HG03432 (cell line): Measurements from ENCODE around the gene ADCY2.

ENCODE experiments used
- ATAC-seq: cut with Tn5 transposase; IDR thresholded peaks from one replicate; pipeline ENCODE4 v1.9.1; 2021; ENCODE audit warnings: mild to moderate bottlenecking, moderate library complexity; ENCODE audit not compliant: unreplicated experiment

The ADCY2 gene

DNA sequence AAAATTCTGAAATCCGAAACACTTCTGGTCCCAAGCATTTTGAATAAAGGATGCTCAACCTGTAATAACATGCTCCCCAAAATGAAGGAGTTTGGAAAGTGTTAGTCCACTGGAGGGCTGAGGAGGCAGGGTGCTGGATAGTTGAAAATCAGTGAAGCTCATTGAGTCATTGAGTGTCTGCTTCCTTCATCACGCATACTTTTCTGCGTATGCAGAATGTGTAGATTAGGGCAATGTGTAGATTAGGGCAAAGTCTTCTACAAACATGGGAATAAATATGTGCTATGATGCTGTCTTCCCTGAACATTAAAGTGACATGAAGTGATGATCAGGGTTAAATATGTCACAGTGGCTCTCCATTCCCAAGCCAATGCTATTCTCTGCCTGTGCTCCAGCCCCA is 261.2 kb downstream of the ADCY2 start:
- no peak for ATAC-seq

DNA sequence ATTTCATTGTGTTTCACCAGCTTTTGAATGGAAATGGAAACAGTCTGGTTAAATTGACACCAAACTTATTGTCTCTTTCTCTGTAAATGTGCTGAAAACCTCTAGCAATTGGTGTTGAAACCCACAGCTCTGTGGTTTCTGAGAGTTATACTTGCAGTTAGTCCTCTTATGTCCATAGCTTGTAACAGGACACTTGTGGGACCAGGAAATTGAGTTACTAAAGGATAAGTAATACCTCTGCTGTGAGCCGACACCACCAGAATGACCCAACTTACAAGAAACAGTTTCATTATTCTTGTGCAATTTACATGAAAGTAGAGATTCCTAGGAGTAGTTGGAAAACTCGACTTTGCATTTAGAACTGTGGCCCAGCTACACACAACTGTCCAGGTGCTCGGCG is 263.5 kb downstream of the ADCY2 start:
- no peak for ATAC-seq

DNA sequence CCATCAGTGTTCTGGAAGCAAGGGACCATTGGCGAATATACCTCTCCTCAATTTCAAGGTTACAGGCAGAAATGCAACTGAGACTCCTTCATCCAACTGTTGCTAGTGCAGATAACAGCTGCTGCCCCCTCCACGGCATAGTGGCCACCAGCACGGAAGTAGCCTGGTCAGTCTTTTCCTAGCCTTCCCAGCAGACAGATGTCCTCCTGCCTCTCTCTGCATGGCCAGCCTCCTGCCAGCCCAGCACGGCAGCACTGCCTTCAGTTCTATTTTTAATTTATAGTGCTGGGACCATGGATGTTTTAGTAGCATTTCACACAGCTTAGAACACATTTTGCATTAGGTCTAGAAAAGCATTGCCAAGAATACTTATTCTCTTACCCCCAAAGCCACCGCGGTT is 266.4 kb downstream of the ADCY2 start:
- no peak for ATAC-seq

DNA sequence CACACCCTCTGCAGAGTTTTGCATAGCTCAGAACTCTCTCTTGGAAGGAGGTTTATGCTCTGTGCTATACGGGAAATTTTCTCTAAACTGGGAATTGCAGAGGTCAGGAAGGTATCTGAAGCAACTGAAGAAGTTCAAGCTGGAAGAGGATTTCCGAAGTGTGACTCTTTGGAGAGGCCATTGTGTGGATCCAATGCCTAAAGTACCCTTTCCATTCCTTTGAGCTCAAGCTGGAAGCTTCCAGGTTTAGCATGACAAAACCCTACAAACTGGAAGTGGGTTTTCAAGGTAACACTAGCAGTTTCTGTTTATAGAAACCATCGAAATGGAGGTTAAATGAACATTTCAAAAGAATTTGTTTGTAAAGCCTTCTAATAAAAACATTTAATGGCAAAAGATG is 267.9 kb downstream of the ADCY2 start:
- ATAC-seq = no peak

DNA sequence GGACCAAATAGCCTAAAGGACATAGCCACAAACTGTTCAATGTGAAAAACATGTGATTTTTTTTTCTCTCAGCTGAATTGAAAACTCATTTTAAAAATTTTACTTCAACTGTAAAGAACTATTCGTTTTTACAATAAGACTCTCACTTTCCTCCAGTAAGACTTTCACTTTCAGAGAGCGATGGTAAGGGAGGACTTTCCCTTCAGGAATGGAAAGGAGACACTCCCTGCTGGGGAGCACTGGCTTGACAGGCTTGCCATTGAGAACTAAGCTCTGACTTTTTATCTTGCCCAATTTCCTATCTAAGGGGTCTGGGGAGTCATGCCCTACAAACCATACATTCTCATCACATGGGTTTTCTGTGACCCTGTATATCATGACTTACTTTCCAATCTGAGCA is 268.3 kb downstream of the ADCY2 start:
- no peak for ATAC-seq

DNA sequence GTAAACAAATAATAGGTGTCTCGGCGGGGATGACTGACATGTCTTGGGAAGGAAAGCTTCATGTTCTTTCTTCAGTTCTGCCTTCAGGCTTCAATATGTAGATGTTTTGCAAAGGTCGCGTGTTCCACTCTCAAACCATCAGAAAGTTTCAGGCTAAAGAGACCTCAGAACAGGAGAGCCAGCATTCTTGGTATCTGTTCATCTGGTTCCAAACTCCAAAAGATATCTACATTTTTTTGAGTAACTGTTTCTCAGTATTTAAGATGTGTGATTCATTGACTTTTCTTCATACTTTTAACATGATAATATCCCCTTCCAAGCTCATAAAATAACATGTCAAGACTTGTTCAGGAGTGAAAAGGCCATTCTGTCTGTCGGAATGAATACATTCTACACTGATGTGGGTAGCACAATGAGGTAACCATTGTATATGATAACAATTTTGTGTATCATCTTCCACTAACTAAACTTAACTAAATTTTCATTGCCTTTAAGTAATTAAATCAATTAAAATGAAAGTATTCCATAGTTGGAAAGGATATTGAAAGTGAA is 271.4 kb downstream of the ADCY2 start:
- ATAC-seq = no peak

DNA sequence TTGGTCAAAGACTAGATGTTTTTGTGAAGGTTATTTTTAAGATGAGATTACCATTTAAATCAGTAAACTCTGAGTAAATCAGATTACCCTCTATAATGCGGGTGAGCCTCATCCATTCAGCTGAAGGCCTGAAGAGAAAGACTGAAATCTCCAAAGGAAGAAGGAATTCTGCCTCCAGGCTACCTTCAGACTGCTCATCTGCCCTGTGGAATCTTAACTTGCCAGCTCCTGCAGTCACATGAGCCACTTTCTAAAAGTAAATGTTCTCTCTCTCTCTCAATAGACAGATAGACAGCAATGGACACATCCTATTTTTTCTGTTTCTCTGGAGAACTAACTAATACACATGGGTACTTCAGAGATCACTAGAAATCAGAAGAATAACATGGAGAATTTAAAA is 272.2 kb downstream of the ADCY2 start:
- no peak for ATAC-seq

DNA sequence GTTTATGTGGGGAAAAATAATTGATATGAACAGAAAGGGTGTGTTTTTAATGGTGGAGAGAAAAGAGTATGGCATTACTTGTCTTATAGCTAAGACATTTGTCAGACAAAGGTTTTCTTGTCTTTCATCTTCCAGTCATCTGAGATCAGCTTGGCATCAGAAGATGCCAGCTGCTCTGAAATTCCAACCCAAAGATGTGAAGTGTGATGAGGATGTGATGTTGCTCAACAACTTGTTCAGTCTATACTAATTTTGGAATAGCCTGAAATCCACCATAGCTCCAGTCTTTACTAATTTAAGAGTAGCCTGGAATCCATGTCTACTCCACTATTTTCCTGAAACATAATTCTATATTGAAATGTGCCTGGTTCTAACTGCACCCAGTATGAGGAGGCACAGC is 272.7 kb downstream of the ADCY2 start:
- ATAC-seq = no peak

DNA sequence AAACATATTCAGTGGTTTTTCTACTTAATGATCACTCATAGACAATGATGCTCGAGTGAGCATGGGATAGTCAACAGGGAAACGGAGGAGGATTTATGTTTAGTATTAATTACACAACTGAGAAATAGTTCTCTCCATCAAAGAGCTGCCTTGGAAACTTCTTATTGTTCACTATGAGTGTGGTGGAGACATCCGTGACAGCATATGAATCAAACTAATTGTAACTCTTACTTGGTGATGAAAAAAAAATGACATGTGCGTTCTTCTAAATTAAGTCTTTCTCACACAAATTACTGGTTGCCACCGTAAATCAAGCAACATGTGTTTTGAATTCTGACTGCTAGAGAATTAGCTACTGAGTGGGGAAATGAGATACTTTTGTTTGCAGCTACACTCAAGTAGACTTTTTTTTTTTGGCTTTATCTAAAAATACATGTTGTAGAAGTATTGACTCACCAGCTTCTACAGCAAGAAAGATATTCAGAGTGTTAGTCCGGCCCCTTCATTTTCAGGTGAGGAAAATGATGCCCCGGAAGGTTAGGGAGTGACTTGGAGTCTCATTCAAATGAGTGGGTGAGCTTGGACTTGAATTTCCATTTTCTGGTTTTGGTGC is 275.5 kb downstream of the ADCY2 start:
- ATAC-seq = no peak

DNA sequence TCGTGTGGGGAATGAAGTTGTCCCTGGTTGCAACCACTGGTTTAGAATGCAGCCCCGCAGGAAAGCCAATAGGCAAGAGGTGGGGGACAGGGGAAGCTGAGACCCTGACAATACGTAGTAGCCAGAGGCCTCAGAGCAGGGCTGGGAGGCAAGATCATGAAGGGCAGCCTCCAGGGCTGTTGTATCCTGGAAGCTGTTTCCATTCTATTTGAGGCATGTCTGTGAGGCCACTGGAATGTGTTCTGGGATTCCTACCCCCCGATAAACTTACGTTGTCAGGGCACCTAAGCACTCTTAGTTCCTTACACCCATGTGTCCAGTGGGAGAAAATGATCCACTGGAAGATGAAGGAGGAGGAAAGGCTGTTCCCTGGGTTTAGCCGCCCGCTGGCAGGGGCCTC is 277.7 kb downstream of the ADCY2 start:
- ATAC-seq = no peak

DNA sequence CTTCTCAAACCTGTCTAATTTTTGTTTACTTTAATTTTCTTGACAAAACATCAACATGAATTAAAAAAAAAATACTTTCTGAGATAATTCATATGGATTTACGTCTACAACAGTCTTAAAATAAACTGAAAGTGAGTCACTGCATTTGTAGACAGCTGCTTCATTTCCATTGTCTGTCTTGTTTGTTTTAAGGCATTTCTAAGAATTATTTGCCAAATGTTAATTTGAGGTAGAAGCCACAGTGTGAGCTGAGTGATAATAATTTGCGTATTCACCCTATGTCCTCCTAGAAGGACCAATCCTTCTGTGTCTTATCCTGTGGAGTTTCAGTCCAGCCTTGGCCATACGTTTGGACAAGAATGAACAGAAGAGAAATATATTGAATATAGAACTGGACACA is 280.5 kb downstream of the ADCY2 start:
- ATAC-seq = no peak

DNA sequence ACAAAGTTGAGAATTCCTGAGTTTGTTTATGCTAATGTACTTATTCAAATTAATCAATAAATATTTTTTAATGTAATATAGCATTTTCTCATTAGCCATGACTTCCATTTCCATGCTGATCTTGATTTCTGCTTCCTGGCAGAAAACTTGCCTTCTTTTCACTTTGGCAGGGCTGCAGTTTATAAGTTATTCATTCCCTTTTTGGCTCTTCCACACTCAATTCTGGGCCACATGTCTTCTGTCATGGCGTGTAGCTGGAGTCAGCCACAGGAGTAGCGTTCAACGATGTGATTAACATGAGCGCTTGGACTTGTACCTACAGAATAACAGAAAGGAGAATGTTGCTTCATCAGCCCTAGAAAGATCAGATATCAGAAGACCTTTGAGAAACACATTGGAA is 282.1 kb downstream of the ADCY2 start:
- no peak for ATAC-seq

DNA sequence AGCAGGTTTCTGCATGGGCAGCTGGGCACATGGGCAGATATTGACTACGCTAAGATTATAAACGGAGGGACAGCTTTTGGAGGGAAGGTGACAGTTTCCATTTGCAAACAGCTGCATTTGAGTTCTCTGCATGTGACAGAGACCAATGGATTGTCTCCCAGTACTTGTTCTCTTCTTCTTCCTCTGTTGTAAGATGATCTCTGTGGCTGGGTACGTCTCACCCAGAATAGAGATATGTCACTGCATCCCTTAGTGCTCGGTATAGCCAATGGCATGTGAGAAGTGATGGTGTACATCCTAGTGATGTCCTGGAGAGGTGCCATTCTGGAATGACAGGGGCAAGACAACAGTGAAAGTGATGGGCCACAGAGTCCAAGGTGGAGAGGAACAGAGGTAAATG is 283.7 kb downstream of the ADCY2 start:
- ATAC-seq = no peak

DNA sequence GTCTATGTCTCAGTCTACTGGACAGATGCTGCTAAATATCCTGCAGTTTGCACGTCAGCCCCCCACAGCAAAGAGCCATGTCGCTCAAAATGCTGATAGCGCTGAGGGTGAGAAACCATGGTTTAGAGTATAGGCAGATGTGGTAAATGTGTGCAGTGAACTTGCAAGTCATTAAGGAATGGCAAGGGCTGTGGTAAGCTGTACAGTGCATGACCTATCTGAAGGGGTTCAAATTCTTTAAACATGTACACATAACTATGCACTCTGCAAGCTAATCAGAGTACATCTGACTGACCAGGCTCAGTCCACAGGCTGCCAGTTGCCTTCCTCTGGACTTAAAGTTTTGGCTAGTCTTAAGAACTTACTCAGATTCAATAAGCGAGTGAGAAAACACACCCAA is 284.3 kb downstream of the ADCY2 start:
- no peak for ATAC-seq

DNA sequence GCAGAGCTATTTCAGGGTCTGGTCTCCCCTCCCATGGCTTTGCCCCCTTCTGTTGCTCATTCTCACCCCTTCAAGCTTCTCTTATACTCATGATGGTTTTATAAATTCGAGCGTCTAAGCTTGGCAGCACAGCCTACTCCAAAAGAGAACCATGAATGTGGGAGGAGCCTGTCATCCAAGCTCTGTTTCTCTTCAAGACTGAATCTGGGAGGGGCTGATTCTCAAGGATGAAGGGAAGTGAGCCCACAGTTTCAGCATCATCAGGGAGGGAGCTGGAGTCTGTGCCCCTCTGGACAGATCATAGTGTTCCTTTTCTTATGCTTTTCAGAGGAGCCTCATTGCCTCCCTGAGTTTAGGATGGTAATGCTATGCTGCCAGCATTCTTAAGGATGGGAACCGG is 286.4 kb downstream of the ADCY2 start:
- no peak for ATAC-seq

DNA sequence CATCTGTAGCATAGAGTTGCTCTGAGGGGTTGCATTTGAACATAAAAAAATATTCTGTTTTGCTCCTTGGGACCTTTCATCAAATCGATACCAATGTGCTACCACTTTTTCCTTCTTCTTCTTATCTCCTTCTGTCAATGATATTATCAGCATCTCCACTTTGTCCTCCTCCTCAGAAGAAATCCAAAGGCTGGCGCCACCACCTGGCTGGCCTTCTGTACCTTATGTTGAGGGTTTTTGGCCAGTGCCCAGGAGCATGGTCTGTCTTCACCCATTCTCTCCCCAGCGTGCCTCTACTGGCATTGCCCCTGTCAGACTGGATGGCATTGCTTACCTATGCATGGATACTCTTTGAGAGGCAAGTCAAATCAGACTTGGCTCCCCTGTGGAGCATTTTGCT is 287.8 kb downstream of the ADCY2 start:
- no peak for ATAC-seq

DNA sequence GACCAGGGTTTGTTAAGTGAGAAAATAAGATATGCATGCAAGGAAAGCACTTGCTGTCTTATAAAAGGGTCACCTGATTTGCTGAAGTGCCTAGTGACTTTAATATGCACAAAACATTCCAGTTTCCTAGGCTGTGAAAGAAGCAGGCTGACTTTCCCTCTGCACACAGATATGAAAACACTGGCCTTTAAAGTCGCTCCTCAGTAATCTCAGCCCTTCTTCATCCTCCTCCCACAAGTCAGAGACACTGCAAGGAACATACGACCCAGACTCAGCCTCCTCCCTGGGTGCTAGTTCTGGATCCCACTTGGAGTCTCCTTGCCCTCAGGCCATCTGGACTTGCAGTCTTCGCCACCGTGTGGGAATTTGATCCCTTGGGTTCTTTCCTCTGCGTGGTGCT is 288.9 kb downstream of the ADCY2 start:
- no peak for ATAC-seq

DNA sequence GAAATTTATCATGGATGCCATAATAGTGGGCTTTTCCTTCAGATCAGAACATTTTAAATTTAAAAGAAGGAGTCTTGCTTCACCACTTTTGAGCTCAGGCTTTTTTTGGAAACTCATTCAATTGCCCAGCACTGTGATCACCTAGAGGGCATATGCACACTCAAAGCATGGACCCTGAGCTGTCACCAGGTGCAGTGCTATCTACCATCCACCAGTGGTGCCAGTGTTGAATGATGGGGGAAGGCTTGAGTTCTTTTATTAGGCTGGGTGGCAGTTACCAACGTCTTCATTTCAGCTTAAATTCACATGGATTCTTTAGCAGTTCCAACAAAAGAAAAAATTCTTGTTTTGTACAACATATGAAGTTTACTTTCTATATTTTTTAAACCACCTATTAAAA is 290.9 kb downstream of the ADCY2 start:
- no peak for ATAC-seq

DNA sequence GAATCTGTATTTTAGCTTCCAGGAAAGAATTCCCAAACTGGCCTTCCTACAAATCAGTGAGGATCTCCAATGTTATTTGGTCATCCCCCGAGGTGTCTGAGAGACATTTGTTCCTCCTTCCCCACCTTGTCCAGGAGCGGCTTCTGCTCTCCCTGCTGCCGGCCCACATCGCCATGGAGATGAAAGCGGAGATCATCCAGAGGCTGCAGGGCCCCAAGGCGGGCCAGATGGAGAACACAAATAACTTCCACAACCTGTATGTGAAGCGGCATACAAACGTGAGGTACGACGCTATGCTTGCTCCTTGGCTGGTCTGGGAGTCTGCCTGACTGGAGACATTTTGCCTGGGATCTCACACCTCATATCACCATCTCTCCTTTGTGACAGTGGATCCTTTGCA is 294.6 kb downstream of the ADCY2 start:
- ATAC-seq = no peak

DNA sequence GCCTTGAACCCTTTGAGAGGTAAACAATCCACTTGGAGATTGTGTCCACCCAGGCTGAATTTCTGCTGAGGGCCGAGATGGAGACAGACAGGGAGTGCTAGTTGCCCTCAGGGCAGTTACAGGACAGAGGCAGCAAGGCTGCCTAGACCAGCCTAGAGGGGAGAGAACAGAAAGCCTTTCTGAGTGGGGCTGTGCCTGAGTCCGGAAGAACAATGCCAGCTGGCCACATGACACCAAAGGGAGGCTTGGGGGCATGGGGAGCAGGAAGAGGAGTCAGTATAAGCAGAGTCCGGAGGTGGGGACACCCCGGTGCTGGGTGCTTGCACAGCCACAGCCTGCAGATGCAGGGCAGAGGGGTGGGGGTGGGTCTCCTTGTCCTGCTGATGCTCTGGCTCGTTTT is 309.3 kb downstream of the ADCY2 start:
- ATAC-seq = no peak

DNA sequence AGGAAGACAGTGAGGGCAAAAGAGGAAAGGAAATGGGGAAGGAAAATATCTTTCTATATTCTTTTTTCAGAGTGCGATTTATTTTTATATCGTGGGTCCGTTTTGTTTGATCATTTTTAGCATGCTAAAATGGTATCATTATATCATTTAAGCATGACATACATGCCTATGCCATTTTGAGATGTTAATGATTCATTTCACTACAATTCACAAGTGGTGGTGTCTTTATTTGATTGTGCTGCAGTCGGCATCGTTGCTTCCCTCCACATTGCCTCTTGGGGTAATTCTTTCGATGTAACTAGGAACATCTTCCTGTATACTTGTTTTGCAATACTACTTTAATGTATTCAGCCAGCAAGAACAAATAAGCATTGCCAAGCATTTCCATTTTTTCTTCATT is 309.8 kb downstream of the ADCY2 start:
- ATAC-seq = no peak

DNA sequence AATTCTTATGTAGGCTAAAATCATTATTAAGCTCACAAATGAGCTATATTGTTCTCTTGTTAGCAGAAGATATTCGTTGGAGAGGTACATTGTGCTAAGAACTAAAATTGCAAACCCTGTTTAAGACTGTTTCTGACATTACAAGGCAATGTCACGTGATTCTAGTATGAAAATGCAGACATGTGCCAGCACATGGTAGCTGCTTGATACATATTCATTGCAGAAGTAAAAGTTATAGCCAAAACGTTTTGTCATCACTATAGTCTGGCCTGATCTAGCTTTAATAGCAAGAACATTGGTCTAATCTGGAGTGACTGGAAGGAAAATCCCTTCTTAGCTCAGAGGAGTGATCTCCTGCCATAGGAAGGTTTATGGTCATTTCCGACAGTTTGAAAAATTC is 310.3 kb downstream of the ADCY2 start:
- ATAC-seq = no peak

DNA sequence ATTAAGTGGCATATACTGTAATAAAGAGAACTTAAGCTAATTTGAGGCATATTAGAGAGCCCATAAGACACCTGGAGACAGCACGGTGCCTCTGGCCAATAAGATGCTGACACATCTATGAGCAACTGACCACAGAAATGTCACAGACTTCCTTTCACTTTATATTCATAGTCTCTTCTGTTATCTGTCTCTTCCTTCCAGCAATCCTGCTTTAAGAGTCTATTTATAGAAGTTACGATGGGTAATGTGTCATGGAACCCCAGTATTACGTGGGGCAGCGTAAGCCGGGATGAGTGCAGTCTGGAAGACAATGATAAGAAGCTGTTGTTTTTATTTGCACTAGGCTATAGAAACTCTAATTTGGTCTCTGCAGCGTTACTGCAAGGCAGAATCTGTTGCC is 318.2 kb downstream of the ADCY2 start:
- ATAC-seq = no peak
